WTC11 (cell line): ENCODE data around the gene IPO13. TPM values are rescaled to one million over a fixed set of nuclear protein-coding genes. Genes with fewer than 3 reads are reported as not detected.

Experiments used
- ATAC-seq: fragments of 200-7000 bp; cut with Tn5 transposase; 2 replicates; pipeline ENCODE4 v1.10.0; 2021; ENCODE audit warnings: mild to moderate bottlenecking, moderate library complexity
- CTCF ChIA-PET: fragments of 300-600 bp; sonication (Branson Sonifier 250); formaldehyde crosslinking; loops from one replicate; lab custom pipeline; 2021; ENCODE audit warnings: antibody characterized with exemption; lab: Charles Lee
- POLR2A ChIA-PET: fragments of 350-600 bp; sonication (Branson Sonifier 250); formaldehyde crosslinking; loops from one replicate; lab custom pipeline; 2021; ENCODE audit warnings: antibody characterized with exemption; lab: Charles Lee
- DNase-seq: peaks from one replicate; pipeline ENCODE4 v3.0.0; 2021; ENCODE audit warnings: low spot score
- H3K27ac Mint-ChIP-seq: 2 replicates; pipeline ENCODE4 v1.8.0; 2021; ENCODE audit warnings: mixed read lengths
- H3K27me3 Mint-ChIP-seq: 2 replicates; pipeline ENCODE4 v1.8.0; 2021; ENCODE audit warnings: low read depth, mild to moderate bottlenecking, moderate library complexity, mixed read lengths
- H3K36me3 Mint-ChIP-seq: 2 replicates; pipeline ENCODE4 v1.8.0; 2021; ENCODE audit warnings: mixed read lengths
- H3K4me1 Mint-ChIP-seq: 2 replicates; pipeline ENCODE4 v1.8.0; 2022; ENCODE audit warnings: mixed read lengths
- H3K4me3 Mint-ChIP-seq: 2 replicates; pipeline ENCODE4 v1.8.0; 2021; ENCODE audit warnings: mild to moderate bottlenecking, moderate library complexity, mixed read lengths
- H3K9me3 Mint-ChIP-seq: 2 replicates; pipeline ENCODE4 v1.8.0; 2021; ENCODE audit warnings: mixed read lengths
- CREM ChIP-seq: sonication (generic); formaldehyde crosslinking; IDR thresholded peaks from 2 replicates; pipeline ENCODE4 v1.8.1; 2022; ENCODE audit warnings: mild to moderate bottlenecking, missing genetic modification reagents, moderate library complexity
- EMX1 ChIP-seq: fragments of 250-450 bp; sonication (Bioruptor Pico); IDR thresholded peaks from 2 replicates; pipeline ENCODE4 v1.8.0; 2021; ENCODE audit warnings: mild to moderate bottlenecking
- ESRRA ChIP-seq: sonication (generic); formaldehyde crosslinking; IDR thresholded peaks from 2 replicates; pipeline ENCODE4 v1.8.1; 2022; ENCODE audit warnings: mild to moderate bottlenecking, missing genetic modification reagents, borderline replicate concordance
- FOXJ3 ChIP-seq: sonication (generic); formaldehyde crosslinking; IDR thresholded peaks from 2 replicates; pipeline ENCODE4 v1.9.0; 2021; ENCODE audit warnings: missing genetic modification reagents, mild to moderate bottlenecking, borderline replicate concordance
- FOXP1 ChIP-seq: sonication (generic); formaldehyde crosslinking; IDR thresholded peaks from 2 replicates; pipeline ENCODE4 v1.8.0; 2022; ENCODE audit warnings: missing genetic modification reagents, mild to moderate bottlenecking, moderate library complexity, borderline replicate concordance
- GRHL2 ChIP-seq: fragments of 250-450 bp; sonication (Bioruptor Pico); IDR thresholded peaks from 2 replicates; pipeline ENCODE4 v1.8.0; 2022; ENCODE audit warnings: mild to moderate bottlenecking, moderate library complexity; ENCODE audit not compliant: insufficient replicate concordance, severe bottlenecking
- MXD4 ChIP-seq: fragments of 250-450 bp; sonication (Bioruptor Pico); IDR thresholded peaks from 2 replicates; pipeline ENCODE4 v1.8.0; 2021; ENCODE audit warnings: mild to moderate bottlenecking, moderate library complexity, borderline replicate concordance
- NFE2L1 ChIP-seq: sonication (generic); formaldehyde crosslinking; IDR thresholded peaks from 2 replicates; pipeline ENCODE4 v1.8.1; 2023; ENCODE audit warnings: missing genetic modification reagents
- NR3C1 ChIP-seq: sonication (generic); formaldehyde crosslinking; conservative IDR thresholded peaks from 2 replicates; pipeline ENCODE4 v1.8.1; 2023; ENCODE audit warnings: low read depth, mild to moderate bottlenecking, missing genetic modification reagents
- RELA ChIP-seq: sonication (generic); formaldehyde crosslinking; IDR thresholded peaks from 2 replicates; pipeline ENCODE4 v1.8.1; 2022; ENCODE audit warnings: missing genetic modification reagents, mild to moderate bottlenecking, borderline replicate concordance
- RORB ChIP-seq: fragments of 250-450 bp; sonication (Bioruptor Pico); IDR thresholded peaks from 2 replicates; pipeline ENCODE4 v1.9.0; 2021; ENCODE audit warnings: mild to moderate bottlenecking
- TEAD4 ChIP-seq: sonication (generic); formaldehyde crosslinking; IDR thresholded peaks from 2 replicates; pipeline ENCODE4 v1.8.0; 2022; ENCODE audit warnings: mild to moderate bottlenecking, missing genetic modification reagents
- ZNF219 ChIP-seq: sonication (generic); formaldehyde crosslinking; IDR thresholded peaks from 2 replicates; pipeline ENCODE4 v1.8.0; 2023; ENCODE audit warnings: missing genetic modification reagents, mild to moderate bottlenecking, borderline replicate concordance
- ZNF416 ChIP-seq: fragments of 250-450 bp; sonication (Bioruptor Pico); IDR thresholded peaks from 2 replicates; pipeline ENCODE4 v1.9.0; 2021; ENCODE audit warnings: mild to moderate bottlenecking, inconsistent platforms
- ZNF423 ChIP-seq: fragments of 250-450 bp; sonication (Bioruptor Pico); IDR thresholded peaks from 2 replicates; pipeline ENCODE4 v2.1.2; 2022; ENCODE audit warnings: mild to moderate bottlenecking, moderate library complexity
- ZNF671 ChIP-seq: fragments of 250-450 bp; sonication (Bioruptor Pico); IDR thresholded peaks from 2 replicates; pipeline ENCODE4 v1.8.0; 2021; ENCODE audit warnings: mild to moderate bottlenecking
- total RNA-seq: library from RNA; stranded (reverse); gene quantifications from 3 replicates; pipeline ENCODE4 v1.2.3, GENCODE V29; 2021
- TF ChIP-seq, protein P1 (sequence below): sonication (generic); formaldehyde crosslinking; IDR thresholded peaks from 2 replicates; pipeline ENCODE4 v1.8.0; 2022; ENCODE audit warnings: mild to moderate bottlenecking, missing genetic modification reagents
- TF ChIP-seq, protein P2 (sequence below): fragments of 250-450 bp; sonication (Bioruptor Pico); IDR thresholded peaks from 2 replicates; pipeline ENCODE4 v1.8.0; 2021; ENCODE audit warnings: mild to moderate bottlenecking
- TF ChIP-seq, protein P3 (sequence below): sonication (generic); formaldehyde crosslinking; IDR thresholded peaks from 2 replicates; pipeline ENCODE4 v1.8.1; 2022; ENCODE audit warnings: mild to moderate bottlenecking, moderate library complexity, missing genetic modification reagents
- TF ChIP-seq, protein P4 (sequence below): sonication (generic); formaldehyde crosslinking; IDR thresholded peaks from 2 replicates; pipeline ENCODE4 v1.8.1; 2022; ENCODE audit warnings: low read depth, missing genetic modification reagents, borderline replicate concordance
- TF ChIP-seq, protein P5 (sequence below): sonication (generic); formaldehyde crosslinking; IDR thresholded peaks from 2 replicates; pipeline ENCODE4 v1.8.1; 2023; ENCODE audit warnings: mild to moderate bottlenecking, missing genetic modification reagents, moderate library complexity
- TF ChIP-seq, protein P6 (sequence below): sonication (generic); formaldehyde crosslinking; IDR thresholded peaks from 2 replicates; pipeline ENCODE4 v1.8.0; 2022; ENCODE audit warnings: mild to moderate bottlenecking, missing genetic modification reagents
- TF ChIP-seq, protein P7 (sequence below): fragments of 250-450 bp; sonication (Bioruptor Pico); IDR thresholded peaks from 2 replicates; pipeline ENCODE4 v2.1.2; 2022; ENCODE audit warnings: mild to moderate bottlenecking, moderate library complexity

IPO13 gene
- total RNA-seq, 1 experiment from 2014 or later, result 24.2 TPM

DNA sequence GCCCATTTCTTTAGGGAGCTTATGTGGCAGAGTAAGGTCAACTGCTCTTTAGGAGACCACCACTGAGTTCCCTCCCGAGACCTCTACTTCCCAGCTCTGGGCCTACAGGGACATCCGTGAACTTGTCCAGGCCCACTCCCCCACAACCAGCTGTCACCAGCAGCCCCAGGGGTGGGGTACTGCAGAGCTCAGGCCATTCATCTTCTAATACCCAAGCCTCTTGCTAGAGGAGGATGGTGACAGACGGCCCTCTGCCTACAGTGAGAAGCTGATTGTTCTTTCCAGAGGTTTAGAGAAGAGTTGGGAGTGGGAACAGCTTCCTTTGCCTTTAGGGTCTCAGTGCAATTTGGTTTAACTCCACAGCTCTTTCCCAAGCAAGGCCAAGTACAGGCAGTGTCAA lies 46.4 kb upstream of the IPO13 start (continued):
- TF ChIP-seq, protein P1, sequence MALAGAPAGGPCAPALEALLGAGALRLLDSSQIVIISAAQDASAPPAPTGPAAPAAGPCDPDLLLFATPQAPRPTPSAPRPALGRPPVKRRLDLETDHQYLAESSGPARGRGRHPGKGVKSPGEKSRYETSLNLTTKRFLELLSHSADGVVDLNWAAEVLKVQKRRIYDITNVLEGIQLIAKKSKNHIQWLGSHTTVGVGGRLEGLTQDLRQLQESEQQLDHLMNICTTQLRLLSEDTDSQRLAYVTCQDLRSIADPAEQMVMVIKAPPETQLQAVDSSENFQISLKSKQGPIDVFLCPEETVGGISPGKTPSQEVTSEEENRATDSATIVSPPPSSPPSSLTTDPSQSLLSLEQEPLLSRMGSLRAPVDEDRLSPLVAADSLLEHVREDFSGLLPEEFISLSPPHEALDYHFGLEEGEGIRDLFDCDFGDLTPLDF (CRISPR knock-in tag), result no peak
- no peak for TF ChIP-seq ZNF423 (CRISPR knock-in tag)
- TF ChIP-seq ZNF416 (CRISPR knock-in tag), result no peak
- TF ChIP-seq NR3C1 (CRISPR knock-in tag), result no peak
- no peak for TF ChIP-seq EMX1
- TF ChIP-seq CREM, result no peak
- no peak for TF ChIP-seq ZNF671 (CRISPR knock-in tag)
- TF ChIP-seq, protein P2, sequence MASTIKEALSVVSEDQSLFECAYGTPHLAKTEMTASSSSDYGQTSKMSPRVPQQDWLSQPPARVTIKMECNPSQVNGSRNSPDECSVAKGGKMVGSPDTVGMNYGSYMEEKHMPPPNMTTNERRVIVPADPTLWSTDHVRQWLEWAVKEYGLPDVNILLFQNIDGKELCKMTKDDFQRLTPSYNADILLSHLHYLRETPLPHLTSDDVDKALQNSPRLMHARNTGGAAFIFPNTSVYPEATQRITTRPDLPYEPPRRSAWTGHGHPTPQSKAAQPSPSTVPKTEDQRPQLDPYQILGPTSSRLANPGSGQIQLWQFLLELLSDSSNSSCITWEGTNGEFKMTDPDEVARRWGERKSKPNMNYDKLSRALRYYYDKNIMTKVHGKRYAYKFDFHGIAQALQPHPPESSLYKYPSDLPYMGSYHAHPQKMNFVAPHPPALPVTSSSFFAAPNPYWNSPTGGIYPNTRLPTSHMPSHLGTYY (CRISPR knock-in tag), result no peak

DNA sequence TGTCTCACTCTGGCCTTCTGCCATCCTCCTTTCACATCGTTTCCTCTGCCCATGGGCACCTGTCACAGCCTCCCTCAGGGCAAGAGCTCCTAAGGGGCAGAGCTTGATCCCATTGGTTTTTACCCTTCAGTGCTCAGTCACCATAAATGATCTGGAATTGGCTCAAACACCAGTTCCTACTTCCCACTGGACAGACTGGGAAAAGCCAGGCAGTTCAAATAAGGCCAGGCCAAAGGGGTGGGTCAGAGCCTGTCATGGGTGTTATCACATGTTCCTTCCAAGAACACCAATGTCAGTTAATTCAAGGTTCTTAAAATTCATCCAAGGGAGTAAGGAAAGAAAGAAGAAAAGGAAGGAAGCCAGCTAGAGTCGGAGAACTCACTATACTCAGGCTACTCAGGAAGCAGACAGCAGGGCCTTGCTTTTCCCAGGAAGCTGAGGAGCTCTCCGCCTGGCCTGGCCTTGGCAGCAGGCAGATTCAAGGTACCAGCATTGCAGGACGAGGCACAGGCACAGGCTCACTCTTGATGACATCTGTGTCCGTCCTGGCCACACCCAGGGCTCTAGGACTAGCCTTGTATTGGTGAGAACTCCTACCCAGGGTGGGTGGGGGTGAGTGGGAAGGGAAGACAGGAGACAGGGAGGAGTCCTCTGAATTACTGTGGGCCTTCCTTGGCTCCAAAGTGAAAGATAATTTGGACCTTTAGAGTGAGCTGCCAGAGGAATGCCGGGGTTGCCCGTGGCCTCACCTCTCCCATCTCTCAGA lies 45.4 kb upstream of the IPO13 start:
- no peak for TF ChIP-seq RELA (CRISPR knock-in tag)
- no peak for TF ChIP-seq FOXP1
- TF ChIP-seq NFE2L1 (CRISPR knock-in tag), result no peak
- no peak for TF ChIP-seq FOXJ3 (CRISPR knock-in tag)
- TF ChIP-seq, protein P3, sequence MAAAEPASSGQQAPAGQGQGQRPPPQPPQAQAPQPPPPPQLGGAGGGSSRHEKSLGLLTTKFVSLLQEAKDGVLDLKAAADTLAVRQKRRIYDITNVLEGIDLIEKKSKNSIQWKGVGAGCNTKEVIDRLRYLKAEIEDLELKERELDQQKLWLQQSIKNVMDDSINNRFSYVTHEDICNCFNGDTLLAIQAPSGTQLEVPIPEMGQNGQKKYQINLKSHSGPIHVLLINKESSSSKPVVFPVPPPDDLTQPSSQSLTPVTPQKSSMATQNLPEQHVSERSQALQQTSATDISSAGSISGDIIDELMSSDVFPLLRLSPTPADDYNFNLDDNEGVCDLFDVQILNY (CRISPR knock-in tag), result no peak
- TF ChIP-seq, protein P4, sequence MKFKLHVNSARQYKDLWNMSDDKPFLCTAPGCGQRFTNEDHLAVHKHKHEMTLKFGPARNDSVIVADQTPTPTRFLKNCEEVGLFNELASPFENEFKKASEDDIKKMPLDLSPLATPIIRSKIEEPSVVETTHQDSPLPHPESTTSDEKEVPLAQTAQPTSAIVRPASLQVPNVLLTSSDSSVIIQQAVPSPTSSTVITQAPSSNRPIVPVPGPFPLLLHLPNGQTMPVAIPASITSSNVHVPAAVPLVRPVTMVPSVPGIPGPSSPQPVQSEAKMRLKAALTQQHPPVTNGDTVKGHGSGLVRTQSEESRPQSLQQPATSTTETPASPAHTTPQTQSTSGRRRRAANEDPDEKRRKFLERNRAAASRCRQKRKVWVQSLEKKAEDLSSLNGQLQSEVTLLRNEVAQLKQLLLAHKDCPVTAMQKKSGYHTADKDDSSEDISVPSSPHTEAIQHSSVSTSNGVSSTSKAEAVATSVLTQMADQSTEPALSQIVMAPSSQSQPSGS (CRISPR knock-in tag), result no peak
- no peak for TF ChIP-seq ZNF219
- no peak for TF ChIP-seq RORB (CRISPR knock-in tag)
- TF ChIP-seq, protein P5, sequence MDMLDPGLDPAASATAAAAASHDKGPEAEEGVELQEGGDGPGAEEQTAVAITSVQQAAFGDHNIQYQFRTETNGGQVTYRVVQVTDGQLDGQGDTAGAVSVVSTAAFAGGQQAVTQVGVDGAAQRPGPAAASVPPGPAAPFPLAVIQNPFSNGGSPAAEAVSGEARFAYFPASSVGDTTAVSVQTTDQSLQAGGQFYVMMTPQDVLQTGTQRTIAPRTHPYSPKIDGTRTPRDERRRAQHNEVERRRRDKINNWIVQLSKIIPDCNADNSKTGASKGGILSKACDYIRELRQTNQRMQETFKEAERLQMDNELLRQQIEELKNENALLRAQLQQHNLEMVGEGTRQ (CRISPR knock-in tag), result no peak
- TF ChIP-seq MXD4 (CRISPR knock-in tag), result no peak
- no peak for TF ChIP-seq TEAD4 (CRISPR knock-in tag)
- no peak for TF ChIP-seq ESRRA
- TF ChIP-seq, protein P6, sequence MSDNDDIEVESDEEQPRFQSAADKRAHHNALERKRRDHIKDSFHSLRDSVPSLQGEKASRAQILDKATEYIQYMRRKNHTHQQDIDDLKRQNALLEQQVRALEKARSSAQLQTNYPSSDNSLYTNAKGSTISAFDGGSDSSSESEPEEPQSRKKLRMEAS, result no peak
- TF ChIP-seq, protein P7, sequence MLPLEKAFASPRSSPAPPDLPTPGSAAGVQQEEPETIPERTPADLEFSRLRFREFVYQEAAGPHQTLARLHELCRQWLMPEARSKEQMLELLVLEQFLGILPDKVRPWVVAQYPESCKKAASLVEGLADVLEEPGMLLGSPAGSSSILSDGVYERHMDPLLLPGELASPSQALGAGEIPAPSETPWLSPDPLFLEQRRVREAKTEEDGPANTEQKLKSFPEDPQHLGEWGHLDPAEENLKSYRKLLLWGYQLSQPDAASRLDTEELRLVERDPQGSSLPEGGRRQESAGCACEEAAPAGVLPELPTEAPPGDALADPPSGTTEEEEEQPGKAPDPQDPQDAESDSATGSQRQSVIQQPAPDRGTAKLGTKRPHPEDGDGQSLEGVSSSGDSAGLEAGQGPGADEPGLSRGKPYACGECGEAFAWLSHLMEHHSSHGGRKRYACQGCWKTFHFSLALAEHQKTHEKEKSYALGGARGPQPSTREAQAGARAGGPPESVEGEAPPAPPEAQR, result no peak
- no peak for TF ChIP-seq GRHL2
- no peaks in the 10 kb centered on the region for H3K36me3 Mint-ChIP-seq
- H3K4me3 Mint-ChIP-seq, result no peak overlapping the region
- no peak overlapping the region for H3K27ac Mint-ChIP-seq
- ChIA-PET CTCF (interaction anchor here (0.9 to 5.8 kb wide), 4 partner anchors 20 to 33 kb away, joined by 3 to 28 read pairs (median 4); no protein-coding TSS in a partner anchor), POLR2A (no interaction called here)
- no peaks in the 10 kb centered on the region for H3K9me3 Mint-ChIP-seq
- no peak for ATAC-seq
- peaks cover 20% of the 10 kb centered on the region for H3K27me3 Mint-ChIP-seq
- H3K4me1 Mint-ChIP-seq, result no peaks in the 10 kb centered on the region
- no peak for DNase-seq
